Activated effector memory CD4-positive, alpha-beta T cell treated with Interleukin-2 at 50 U/mL for 16 hours (primary cell): ENCODE results near the gene KCNJ14.

Experiments used
- DNase-seq: peaks from one replicate; pipeline ENCODE4 v3.0.0-alpha.2; 2020

KCNJ14 gene

DNA sequence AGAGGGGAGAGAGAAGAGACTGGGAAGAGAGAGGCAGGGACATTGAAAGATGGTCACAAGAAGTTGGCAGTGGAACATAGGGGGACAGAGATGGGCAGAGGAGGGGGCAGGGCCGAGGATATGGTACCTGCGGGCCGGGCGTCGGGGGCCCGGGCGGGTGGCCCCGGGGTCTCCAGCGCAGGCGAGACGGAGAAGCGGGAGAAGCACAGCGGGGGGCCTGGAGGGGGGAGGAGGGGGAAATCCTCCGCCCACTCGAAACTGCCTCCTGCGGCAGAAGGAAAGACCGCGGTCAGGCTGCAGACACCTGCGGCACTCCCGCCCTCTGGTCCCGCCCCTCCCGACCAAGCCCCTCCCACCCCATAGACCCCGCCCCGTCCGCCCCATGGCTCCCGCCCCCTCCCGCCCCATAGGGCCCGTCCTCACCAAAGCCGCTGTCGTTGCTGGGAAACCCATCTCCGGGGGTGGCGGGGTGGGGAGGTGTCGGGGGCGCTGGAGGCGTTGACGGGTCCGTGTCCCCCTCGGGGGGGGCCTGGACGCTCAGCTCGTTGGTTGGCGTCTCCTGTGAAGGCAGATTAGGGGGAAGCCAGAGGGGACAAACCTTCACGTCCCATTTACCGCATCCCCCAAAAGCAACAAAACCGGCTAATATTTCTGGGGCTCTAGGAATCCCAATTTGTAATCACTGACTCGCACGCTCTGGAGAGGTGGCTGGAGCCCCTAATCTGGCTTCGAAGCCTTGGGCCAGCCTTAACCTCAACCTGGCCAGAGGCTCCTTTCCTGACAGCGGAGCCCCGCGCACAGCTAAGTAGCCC, 35.8 kb downstream of the KCNJ14 start:
- DNase-seq = peak; percentile 44

- no peak for DNase-seq
Measured at GRCh38 chr19:48491793-48492123, 36.4 kb downstream of the KCNJ14 start.

DNA sequence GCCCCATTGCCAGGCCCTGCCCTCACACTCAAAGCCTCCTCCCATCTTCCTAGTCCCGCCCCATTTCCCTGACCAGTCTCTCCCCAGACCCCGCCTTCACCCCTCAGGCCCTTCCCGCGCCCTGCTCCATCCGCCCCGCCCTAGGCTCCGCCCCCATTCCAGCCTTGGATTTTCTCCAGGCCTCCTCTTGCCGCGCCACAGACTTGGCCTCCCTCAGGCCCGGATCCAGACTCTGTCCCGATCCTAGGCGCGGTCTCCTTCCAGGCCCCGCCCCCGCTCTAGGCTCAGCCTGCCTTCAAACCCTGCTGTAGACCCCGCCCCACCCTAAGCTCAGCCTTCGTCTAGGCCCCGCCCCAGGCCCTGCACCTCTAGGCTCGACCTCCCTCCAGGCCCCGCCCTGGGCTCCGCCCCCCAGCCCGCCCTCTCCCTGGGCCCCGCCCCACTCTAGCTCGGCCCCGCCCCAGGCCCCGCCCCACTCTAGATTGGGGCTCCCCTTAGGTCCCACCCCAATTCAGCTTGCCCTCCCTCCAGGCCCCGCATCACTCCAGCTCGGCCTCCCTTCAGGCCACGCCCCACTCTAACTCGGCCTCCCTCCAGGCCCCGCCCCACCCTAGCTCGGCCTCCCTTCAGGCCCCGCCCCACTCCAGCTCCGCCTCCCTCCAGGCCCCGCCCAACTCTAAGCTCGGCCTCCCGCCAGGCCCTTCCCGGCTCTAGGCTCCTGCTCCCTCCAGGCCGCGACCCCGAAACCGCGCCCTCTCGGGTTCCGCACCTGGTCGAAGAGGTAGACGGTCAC, 37.7 kb downstream of the KCNJ14 start:
- DNase-seq = peak; percentile 64

- DNase-seq = no peak
Measured at GRCh38 chr19:48493718-48494401, 38.5 kb downstream of the KCNJ14 start.

GRCh38 chr19:48495396-48495795, 40.0 kb downstream of the KCNJ14 start:
- DNase-seq = no peak

GRCh38 chr19:48496959-48497727, 41.8 kb downstream of the KCNJ14 start:
- DNase-seq = no peak

- no peak for DNase-seq
Measured at GRCh38 chr19:48497728-48498594, 42.6 kb downstream of the KCNJ14 start.

GRCh38 chr19:48498595-48499311, 43.4 kb downstream of the KCNJ14 start:
- no peak for DNase-seq

DNA sequence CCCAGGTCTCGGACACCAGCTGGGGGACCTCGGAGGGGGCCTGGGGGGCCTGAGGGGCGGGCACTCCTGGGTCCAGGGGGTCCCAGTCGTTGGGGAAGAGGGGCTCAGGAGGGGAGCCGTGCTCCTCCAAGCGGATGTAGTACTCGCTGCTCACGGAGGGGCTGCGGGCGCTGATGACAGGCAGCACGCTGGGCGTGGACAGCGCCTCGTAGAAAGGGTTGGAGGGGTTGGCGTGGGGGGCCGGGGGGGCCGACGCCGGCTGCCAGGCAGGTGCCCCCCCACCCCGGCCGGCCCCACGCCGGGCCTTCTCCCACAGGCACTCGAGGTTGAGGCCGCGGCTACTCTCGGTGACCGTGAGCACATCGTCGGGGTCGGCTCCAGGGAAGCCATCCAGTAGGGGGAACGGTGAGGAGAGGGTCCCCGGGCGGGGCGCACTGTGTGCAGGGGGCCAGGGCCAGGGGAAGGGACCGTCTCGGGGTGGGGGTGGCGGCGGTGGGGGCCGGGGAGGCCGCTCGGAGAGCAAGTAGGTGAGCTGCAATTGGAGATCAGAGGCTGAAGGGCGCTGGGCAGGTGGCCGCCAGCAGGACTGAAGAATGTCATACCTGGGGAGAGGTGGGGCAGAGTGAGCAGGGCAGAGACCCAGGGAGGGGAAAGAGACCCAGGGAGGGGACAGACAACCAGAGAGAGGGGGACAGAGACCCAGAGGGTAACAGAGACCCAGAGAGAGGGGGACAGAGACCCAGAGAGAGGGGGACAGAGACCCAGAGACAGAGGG, 44.1 kb downstream of the KCNJ14 start:
- no peak for DNase-seq

DNA sequence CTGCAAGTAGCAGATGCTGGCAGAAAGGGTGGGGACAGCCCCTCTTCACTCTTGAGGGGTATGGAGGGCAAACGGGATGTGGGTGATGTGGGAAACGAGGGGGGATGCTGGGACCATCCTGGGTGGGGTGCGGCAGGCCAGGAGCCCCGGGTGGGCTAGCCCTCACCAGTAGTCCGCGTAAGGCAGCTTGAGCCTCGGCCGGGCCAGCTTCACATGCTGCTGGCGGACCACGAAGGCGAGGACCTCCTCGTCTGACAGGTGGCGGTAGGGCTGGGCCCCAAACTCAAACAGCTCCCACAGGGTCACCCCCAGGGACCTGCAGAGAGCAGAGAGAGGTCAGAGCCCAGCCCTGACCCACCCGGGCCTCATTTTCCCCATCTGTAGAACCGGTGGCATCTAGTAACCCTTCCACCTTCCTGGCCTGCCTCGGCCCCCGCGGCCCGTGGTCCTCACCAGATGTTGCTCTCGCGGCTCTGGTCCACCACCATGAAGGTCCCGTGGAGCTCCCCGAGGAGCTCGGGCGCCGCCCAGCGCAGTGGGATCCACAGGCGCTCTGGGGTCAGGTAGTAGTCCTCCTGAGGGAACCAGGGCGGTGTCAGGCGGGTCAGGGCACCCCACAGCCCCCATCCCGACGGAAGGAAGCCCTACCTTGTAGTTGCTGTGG, 45.6 kb downstream of the KCNJ14 start:
- no peak for DNase-seq

DNA sequence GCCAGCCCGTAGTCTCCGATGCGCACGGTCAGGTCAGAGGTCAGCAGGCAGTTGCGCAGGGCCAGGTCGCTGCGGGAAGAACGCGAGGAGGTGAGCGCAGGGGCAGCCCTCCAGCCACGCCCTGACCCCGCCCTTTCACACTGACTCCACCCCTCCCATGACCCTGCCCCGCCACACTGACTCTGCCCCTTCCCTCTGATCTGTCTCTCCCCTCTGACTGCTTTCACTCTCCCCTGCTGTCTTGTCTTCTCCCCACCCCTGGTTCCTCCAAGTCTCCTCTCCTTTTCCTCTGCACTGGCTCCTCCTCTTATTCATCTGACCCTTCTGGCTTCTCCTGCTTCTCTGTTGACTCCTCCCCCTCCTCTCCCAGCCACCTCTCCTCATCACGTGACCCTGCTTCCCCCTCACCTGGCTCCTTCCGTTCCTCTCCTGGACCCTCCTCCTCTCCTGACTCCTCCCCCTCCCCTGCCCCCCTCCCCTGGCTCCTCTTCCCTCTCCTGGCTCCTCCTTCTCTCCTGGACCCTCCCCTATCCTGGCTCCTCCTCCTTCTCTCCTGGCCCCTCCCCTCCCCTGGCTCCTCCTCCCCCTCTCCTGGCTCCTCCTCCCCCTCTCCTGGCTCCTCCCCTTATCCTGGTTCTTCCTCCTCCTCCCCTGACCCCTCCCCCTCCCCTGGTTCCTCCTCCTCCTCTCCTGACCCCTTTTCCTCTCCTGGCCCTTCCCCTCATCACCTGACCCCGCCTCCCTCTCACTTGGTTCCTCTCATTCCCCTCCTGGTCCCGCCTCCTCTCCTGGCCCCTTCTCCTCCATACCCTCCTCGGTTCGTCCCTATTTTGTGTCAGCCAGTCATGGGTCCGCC, 46.3 kb downstream of the KCNJ14 start:
- peak; percentile 56 for DNase-seq

DNA sequence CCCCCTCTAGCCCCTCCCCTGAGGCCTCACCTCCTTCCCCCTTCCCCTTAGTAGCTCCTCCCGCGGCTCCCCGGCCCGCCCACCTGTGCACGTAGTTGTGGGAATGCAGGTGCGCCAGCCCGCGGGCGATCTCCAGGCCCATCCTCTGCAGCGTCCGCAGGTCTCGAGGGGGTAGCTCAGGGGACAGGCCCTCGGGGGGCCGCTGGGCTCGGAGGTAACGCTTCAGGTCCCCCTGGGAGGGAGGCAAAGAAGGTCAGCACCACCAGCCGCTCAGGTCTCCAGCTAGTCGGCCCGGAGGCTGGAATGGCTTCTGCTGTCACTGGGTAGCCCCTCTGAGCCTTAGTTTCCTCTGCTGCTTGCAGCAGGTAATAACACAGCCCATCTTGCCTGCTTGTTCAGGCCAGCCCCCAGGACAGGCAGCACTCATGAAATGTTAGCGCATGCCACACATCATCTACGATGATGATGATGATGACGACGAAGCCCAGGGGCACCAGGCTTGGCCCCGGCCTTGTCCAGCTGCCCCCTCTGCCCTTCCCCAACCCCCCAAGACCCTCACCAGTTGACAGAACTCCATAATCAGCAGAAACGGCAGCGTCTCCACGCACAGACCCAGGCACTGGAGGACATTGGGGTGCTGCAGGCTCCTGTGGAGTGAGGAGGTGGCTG, 47.1 kb downstream of the KCNJ14 start:
- no peak for DNase-seq

DNA sequence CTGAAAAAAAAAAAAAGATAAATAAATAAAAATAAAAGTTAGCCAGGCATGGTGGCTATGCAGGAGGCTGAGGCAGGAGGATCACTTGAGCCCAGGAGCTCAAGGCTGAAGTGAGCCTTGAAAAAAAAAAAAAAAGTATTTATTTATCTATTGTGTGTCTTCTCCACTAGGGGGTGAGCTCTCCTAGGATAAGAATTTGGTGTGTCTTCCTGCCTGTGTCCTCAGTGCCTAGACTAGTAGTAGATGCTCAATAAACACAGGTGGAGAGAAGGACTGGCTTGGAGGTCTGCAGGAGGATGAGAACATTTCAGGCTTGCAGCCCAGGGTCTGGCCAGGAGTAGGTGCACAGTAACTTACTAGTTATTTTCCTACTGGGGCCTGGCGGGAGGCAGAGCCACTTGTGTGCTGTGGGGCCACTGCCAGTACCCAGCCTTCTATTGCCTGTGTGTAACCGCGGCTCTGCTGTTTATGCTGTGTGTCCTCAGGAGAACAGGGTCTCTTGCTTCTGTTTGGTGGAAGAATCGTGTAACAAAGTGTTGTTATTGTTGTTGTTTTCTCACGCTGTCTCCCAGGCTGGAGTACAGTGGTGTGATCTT, 50.9 kb downstream of the KCNJ14 start:
- DNase-seq = no peak

DNA sequence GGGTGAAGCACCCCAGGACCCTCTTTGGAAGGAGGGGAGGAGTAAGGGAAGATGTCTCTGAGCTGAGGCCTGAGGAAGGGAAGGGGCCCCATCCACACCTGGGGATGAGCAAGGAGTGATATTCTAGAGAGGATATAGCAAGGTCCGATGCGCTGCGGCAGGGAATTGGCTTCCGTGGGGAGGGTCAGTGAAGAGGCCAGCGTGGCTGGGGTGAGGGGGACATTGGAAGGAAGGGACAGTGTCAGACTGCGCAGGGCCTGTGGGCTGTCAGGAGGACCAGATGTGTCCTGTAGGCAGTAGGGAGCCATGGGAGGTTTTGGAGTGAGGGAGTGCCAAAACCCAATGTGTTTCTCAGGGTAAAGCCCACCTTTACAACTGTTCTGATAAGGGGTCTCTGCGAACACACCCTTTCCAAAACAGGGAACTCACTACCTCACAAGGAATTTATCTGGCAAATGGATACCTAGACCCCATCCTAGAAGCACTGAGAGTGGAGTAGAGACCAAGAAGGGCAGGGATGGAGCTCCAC, 52.6 kb downstream of the KCNJ14 start:
- no peak for DNase-seq

- no peak for DNase-seq
Measured at GRCh38 chr19:48508729-48509411, 53.5 kb downstream of the KCNJ14 start.

DNA sequence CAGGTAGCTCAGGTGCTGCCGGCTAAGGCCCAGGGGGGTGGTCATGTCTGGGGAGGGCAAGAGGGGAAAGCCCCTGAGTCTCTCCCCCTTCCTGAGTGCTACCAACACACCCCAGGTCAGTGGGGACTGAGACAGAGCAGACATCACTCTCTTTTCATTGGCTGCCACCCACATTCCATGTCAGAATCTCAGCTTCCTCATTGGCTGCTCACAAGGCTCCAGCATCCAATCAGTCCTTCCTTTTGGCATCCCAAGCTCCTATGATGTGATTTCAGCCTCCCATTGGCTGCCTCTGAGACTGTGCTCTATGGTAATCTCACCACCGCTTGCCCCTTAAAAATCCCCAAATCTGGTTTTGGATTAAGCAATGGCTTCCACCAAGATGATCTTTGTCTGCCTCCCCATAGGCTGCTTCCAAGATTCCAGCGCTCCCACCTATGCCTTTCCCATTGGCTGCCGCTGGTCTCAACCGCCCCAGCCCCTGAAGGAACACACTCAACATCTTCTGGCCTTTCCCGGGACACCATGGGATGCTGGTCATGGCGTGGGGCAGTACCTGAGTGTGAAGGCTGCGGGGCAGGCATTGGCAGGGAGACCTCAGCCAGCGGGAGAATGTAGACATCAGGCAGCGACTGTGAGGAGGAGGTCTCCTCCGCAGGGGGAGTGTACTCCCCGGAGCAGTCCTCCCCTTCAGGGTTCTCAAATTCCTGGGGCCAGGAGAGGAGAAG, 54.3 kb downstream of the KCNJ14 start:
- no peak for DNase-seq
